ENCODE measurements around the gene SNURF. TPM values are rescaled to one million over a fixed set of nuclear protein-coding genes. Genes with fewer than 3 reads are reported as not detected.
"Not testable (repeated sequence)": the region's sequence is repeated elsewhere in the genome, so short reads cannot be mapped to it uniquely, and the experiment has no call there.

SNURF gene
- 1 to 10 TPM in 2 of 4 donors, not detected in 2; 1.9 to 3.6 TPM for total RNA-seq

- peak; percentile 42 to 94 for DNase-seq (ENCODE audit: low spot score in 2 of 2)
- 57 to 74% methylated on average over 43 to 47 of the region's 47 CpGs for WGBS, 2 donors
- H3K4me3 ChIP-seq (ENCODE audit: low read depth, poor library complexity, severe bottlenecking) = peak within 1 kb of the TSS; percentile 64
- TF ChIP-seq POLR2A (IDR thresholded peaks at IDR 0.05) (no peak), CTCF (IDR thresholded peaks at IDR 0.05) (no peak)
- intact Hi-C loops (cut with DNase I; ENCODE audit: low total_unique reads) = no loop called here
Measured at GRCh38 chr15:24954783-24955530, at the start of gene SNURF, which contains the start of gene SNRPN. Gene SNURF, plus strand, starts transcription at chr15:24954987. Its CDS starts 62 bp downstream, at chr15:24955049. Gene SNRPN, plus strand, starts transcription at chr15:24954987. Its CDS starts 19,467 bp downstream, at chr15:24974454.

GRCh38 chr15:24916305-24917009, 38.3 kb upstream of the SNURF start:
- 70 to 81% methylated on average over 8 of the region's 8 CpGs for WGBS, 2 donors
- no peak overlapping the region for H3K4me3 ChIP-seq (ENCODE audit: low read depth, poor library complexity, severe bottlenecking)
- intact Hi-C loops (cut with DNase I; ENCODE audit: low total_unique reads) = no loop called here
- no peak for TF ChIP-seq CTCF (IDR thresholded peaks at IDR 0.05)
- TF ChIP-seq POLR2A (IDR thresholded peaks at IDR 0.05) = no peak
- DNase-seq (ENCODE audit: low spot score in 2 of 2) = no peak

- DNase-seq (ENCODE audit: low spot score in 2 of 2) = no peak
- intact Hi-C loops (cut with DNase I; ENCODE audit: low total_unique reads) = no loop called here
- TF ChIP-seq POLR2A (IDR thresholded peaks at IDR 0.05) = no peak
- no peak for TF ChIP-seq CTCF (IDR thresholded peaks at IDR 0.05)
- 83 to 92% methylated on average over 14 of the region's 14 CpGs for WGBS, 2 donors
- H3K4me3 ChIP-seq (ENCODE audit: low read depth, poor library complexity, severe bottlenecking) = no peak overlapping the region
Measured at GRCh38 chr15:24917431-24917830, 37.4 kb upstream of the SNURF start.

GRCh38 chr15:24919446-24919845, 35.3 kb upstream of the SNURF start:
- intact Hi-C loops (cut with DNase I; ENCODE audit: low total_unique reads) = no loop called here
- WGBS, 2 donors = 76 to 78% methylated on average over 2 of the region's 2 CpGs
- TF ChIP-seq POLR2A (IDR thresholded peaks at IDR 0.05) = no peak
- TF ChIP-seq CTCF (IDR thresholded peaks at IDR 0.05) = no peak
- DNase-seq (ENCODE audit: low spot score in 2 of 2) = no peak
- H3K4me3 ChIP-seq (ENCODE audit: low read depth, poor library complexity, severe bottlenecking) = no peak overlapping the region

GRCh38 chr15:24922781-24923180, 32.0 kb upstream of the SNURF start:
- DNase-seq (ENCODE audit: low spot score in 2 of 2); H3K4me3 ChIP-seq (ENCODE audit: low read depth, poor library complexity, severe bottlenecking); intact Hi-C loops (cut with DNase I; ENCODE audit: low total_unique reads): not testable (repeated sequence)
- WGBS, 2 donors = 84 to 87% methylated on average over 6 of the region's 6 CpGs

GRCh38 chr15:24924153-24924552, 30.6 kb upstream of the SNURF start:
- DNase-seq (ENCODE audit: low spot score in 2 of 2) = no peak
- WGBS, 2 donors = 82 to 90% methylated on average over 3 of the region's 3 CpGs
- intact Hi-C loops (cut with DNase I; ENCODE audit: low total_unique reads) = no loop called here
- TF ChIP-seq POLR2A (IDR thresholded peaks at IDR 0.05) = no peak
- no peak for TF ChIP-seq CTCF (IDR thresholded peaks at IDR 0.05)
- H3K4me3 ChIP-seq (ENCODE audit: low read depth, poor library complexity, severe bottlenecking) = no peak overlapping the region

Data from lower leg skin (tissue), 4 donors.